IPS DF 4.7 (cell line): ENCODE results near the gene SORCS2.

Experiments used
- DNase-seq: peaks from one replicate; pipeline ENCODE4 v3.0.0-alpha.2; 2013; ENCODE audit warnings: low spot score; ENCODE audit errors: extremely low read depth

The SORCS2 gene

GRCh38 chr4:7540654-7541413 lies 348.5 kb downstream of the SORCS2 start:
- no peak for DNase-seq

- no peak for DNase-seq
Observed at GRCh38 chr4:7541414-7541810, 349.1 kb downstream of the SORCS2 start.

- DNase-seq = no peak
Observed at GRCh38 chr4:7542781-7543180, 350.4 kb downstream of the SORCS2 start.

- no peak for DNase-seq
Observed at GRCh38 chr4:7546152-7546808, 353.9 kb downstream of the SORCS2 start.

- no peak for DNase-seq
Observed at GRCh38 chr4:7546809-7547367, 354.6 kb downstream of the SORCS2 start.

- DNase-seq = no peak
Observed at GRCh38 chr4:7547368-7548040, 355.2 kb downstream of the SORCS2 start.

- DNase-seq = no peak
Observed at GRCh38 chr4:7549866-7550265, 357.5 kb downstream of the SORCS2 start.

GRCh38 chr4:7552466-7552865 lies 360.1 kb downstream of the SORCS2 start:
- DNase-seq = no peak

GRCh38 chr4:7553280-7553679 lies 360.9 kb downstream of the SORCS2 start:
- DNase-seq = no peak

- DNase-seq = no peak
Observed at GRCh38 chr4:7554905-7555304, 362.6 kb downstream of the SORCS2 start.

GRCh38 chr4:7556558-7556957 lies 364.2 kb downstream of the SORCS2 start:
- no peak for DNase-seq

- no peak for DNase-seq
Observed at GRCh38 chr4:7557456-7557855, 365.1 kb downstream of the SORCS2 start.

- DNase-seq = no peak
Observed at GRCh38 chr4:7558436-7558835, 366.1 kb downstream of the SORCS2 start.

- no peak for DNase-seq
Observed at GRCh38 chr4:7559316-7559715, 367.0 kb downstream of the SORCS2 start.

GRCh38 chr4:7559741-7560395 lies 367.5 kb downstream of the SORCS2 start:
- DNase-seq = no peak

GRCh38 chr4:7561557-7561956 lies 369.2 kb downstream of the SORCS2 start:
- no peak for DNase-seq

- no peak for DNase-seq
Observed at GRCh38 chr4:7564242-7564641, 371.9 kb downstream of the SORCS2 start.

- no peak for DNase-seq
Observed at GRCh38 chr4:7565483-7565882, 373.1 kb downstream of the SORCS2 start.

GRCh38 chr4:7569810-7570783 lies 377.8 kb downstream of the SORCS2 start:
- no peak for DNase-seq

- no peak for DNase-seq
Observed at GRCh38 chr4:7571001-7571400, 378.7 kb downstream of the SORCS2 start.
